HL-60 (cell line): Measurements from ENCODE around the gene FOXA1.

Experiments
- DNase-seq, 2 experiments: peaks; one replicate each; pipeline ENCODE4 v3.0.0-alpha.2; 2010 to 2020; ENCODE audit warnings: low read depth in 1 of 2, low spot score in 1 of 2
- H3K27ac ChIP-seq: fragments of 250-450 bp; sonication (Bioruptor Pico); replicated peaks from 2 replicates; pipeline ENCODE4 v1.5.1; 2020; ENCODE audit warnings: mild to moderate bottlenecking, moderate library complexity
- H3K27me3 ChIP-seq: fragments of 250-450 bp; sonication (Bioruptor Pico); 2 replicates; pipeline ENCODE4 v1.5.1; 2021; ENCODE audit warnings: mild to moderate bottlenecking, moderate library complexity; ENCODE audit not compliant: insufficient read depth, poor library complexity, severe bottlenecking
- H3K4me3 ChIP-seq: replicated peaks from 2 replicates; pipeline ENCODE4 v1.5.1; 2011; ENCODE audit warnings: mild to moderate bottlenecking, control low read depth, low read length; ENCODE audit not compliant: insufficient read depth
- GABPA ChIP-seq: IDR thresholded peaks from 2 replicates; pipeline ENCODE4 v1.6.1; 2012; ENCODE audit warnings: low read depth
- POLR2AphosphoS5 ChIP-seq: IDR thresholded peaks from 2 replicates; pipeline ENCODE4 v1.6.1; 2012; ENCODE audit warnings: low read depth
- REST ChIP-seq: IDR thresholded peaks from 2 replicates; pipeline ENCODE4 v1.6.1; 2012; ENCODE audit warnings: low read depth; ENCODE audit not compliant: insufficient replicate concordance
- SPI1 ChIP-seq: IDR thresholded peaks from 2 replicates; pipeline ENCODE4 v1.6.1; 2012; ENCODE audit warnings: low read depth, mild to moderate bottlenecking, borderline replicate concordance
- TF ChIP-seq, protein P1 (sequence below): IDR thresholded peaks from one replicate; pipeline ENCODE4 v1.5.1; 2011; ENCODE audit warnings: low read length, control low read depth, inconsistent platforms; ENCODE audit not compliant: insufficient read depth

Gene FOXA1

DNA sequence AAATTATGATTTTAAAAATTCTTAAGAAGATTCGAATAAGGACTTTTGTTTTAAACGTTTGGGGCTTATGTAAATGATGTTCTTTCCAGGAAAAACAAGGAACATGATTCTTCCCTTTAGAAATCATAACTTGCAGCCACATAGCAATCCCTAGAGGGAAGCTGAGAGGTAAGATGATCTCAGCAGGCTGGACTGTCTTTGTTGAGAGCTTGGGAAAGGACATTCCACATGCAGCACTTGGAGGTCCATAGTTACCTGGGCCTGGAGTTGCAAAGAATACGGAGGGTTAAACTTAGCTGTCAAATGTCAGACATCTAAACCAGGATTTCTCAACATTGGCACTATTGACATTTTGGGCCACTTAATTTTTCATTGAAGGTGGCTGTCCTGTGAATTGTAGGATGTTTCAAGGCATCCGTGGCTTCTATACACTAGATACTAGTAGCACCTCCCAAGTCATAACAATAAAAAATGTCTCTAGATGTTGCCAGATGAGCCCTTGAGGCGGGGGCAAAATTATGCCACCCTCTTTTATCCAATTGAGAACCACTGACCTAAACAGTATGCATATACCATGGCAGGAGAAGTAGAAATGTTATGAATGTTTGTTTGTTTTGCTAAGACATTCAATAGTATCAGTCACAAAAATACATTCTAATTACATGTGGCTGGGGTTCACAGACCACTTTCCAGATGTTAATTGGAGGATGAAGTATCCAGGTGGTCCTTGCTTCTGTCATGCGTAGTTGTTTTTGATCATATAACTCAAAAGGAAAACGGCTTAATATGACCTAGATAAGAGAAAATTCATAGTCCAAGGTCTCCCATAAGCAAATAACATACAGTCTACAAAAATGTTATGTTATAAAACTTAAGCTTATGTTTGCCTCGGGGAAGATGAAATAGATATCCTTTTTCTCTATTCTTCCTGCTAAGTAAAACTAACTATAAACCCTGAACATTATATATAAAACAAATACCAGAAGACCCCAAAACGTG is 30.8 kb upstream of the FOXA1 start:
- no peak overlapping the region for H3K4me3 ChIP-seq
- TF ChIP-seq, protein P1, sequence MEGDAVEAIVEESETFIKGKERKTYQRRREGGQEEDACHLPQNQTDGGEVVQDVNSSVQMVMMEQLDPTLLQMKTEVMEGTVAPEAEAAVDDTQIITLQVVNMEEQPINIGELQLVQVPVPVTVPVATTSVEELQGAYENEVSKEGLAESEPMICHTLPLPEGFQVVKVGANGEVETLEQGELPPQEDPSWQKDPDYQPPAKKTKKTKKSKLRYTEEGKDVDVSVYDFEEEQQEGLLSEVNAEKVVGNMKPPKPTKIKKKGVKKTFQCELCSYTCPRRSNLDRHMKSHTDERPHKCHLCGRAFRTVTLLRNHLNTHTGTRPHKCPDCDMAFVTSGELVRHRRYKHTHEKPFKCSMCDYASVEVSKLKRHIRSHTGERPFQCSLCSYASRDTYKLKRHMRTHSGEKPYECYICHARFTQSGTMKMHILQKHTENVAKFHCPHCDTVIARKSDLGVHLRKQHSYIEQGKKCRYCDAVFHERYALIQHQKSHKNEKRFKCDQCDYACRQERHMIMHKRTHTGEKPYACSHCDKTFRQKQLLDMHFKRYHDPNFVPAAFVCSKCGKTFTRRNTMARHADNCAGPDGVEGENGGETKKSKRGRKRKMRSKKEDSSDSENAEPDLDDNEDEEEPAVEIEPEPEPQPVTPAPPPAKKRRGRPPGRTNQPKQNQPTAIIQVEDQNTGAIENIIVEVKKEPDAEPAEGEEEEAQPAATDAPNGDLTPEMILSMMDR, result no peak
- TF ChIP-seq POLR2AphosphoS5 (no peak), REST (no peak), SPI1 (no peak), GABPA (no peak)
- no peak for DNase-seq
- no peaks in the 10 kb centered on the region for H3K27me3 ChIP-seq
- H3K27ac ChIP-seq, result no peak overlapping the region

- H3K27me3 ChIP-seq, result no peaks in the 10 kb centered on the region
- no peak overlapping the region for H3K4me3 ChIP-seq
- H3K27ac ChIP-seq, result no peak overlapping the region
- no peak for DNase-seq
- TF ChIP-seq GABPA (no peak), SPI1 (no peak)
Observed at GRCh38 chr14:37623971-37624370, 28.9 kb upstream of the FOXA1 start.

GRCh38 chr14:37623426-37623951 is 28.4 kb upstream of the FOXA1 start:
- Histone ChIP-seq H3K4me3 (no peak overlapping the region), H3K27ac (no peak overlapping the region), H3K27me3 (no peaks in the 10 kb centered on the region)
- TF ChIP-seq GABPA, result no peak
- no peak for DNase-seq

GRCh38 chr14:37622231-37622923 is 27.3 kb upstream of the FOXA1 start:
- TF ChIP-seq, protein P1, result no peak
- TF ChIP-seq POLR2AphosphoS5, result no peak
- no peak for TF ChIP-seq SPI1
- TF ChIP-seq REST, result no peak
- no peak for TF ChIP-seq GABPA
- no peak for DNase-seq
- no peak overlapping the region for H3K4me3 ChIP-seq
- no peak overlapping the region for H3K27ac ChIP-seq
- no peaks in the 10 kb centered on the region for H3K27me3 ChIP-seq
